Adrenal gland (tissue), 5 donors: ENCODE measurements around the gene ARHGEF12.

Experiments used
- POLR2A ChIP-seq, 2 donors: fragments of 450-650 bp; IDR thresholded peaks; one replicate each; pipeline ENCODE4 v1.6.1; 2017; ENCODE audit warnings: antibody characterized with exemption in 2 of 2, mild to moderate bottlenecking in 2 of 2, moderate library complexity in 1 of 2
- TF ChIP-seq, protein P1 (sequence below), 6 experiments: fragments of 450-650 bp in 4 of 6; fragments of 200-600 bp in 2 of 6; sonication (generic) in 1 of 6; IDR thresholded peaks; 1 replicate in 5 of 6; 2 replicates in 1 of 6; pipeline versions ENCODE4 v1.5.1 to v1.8.0; 2016 to 2021; ENCODE audit warnings: antibody characterized with exemption in 6 of 6, mild to moderate bottlenecking in 2 of 6, moderate library complexity in 1 of 6
- donor health status: DM: no; HTN: no; CAD: no.

DNA sequence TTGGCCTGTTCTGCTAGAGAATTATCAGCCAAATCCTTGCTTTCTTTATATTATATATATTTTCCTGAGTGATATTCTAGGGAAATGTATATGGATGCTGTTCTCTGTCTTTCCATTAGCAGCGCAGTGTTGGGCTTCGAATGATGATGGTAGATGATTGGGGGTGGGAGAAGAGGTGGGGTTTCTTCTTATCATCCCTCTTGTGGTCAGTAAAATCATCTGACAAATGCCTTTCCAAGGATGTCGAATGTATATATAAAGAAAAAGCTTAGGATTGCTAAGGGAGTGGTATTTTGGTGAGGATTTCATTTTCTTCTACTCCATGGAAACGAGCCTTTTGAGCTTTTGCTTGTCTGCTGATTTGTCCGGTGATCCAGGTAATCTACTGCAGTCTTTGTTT, 48.9 kb downstream of the ARHGEF12 start:
- TF ChIP-seq POLR2A (IDR thresholded peaks at IDR 0.05) = no peak
- TF ChIP-seq, protein P1, sequence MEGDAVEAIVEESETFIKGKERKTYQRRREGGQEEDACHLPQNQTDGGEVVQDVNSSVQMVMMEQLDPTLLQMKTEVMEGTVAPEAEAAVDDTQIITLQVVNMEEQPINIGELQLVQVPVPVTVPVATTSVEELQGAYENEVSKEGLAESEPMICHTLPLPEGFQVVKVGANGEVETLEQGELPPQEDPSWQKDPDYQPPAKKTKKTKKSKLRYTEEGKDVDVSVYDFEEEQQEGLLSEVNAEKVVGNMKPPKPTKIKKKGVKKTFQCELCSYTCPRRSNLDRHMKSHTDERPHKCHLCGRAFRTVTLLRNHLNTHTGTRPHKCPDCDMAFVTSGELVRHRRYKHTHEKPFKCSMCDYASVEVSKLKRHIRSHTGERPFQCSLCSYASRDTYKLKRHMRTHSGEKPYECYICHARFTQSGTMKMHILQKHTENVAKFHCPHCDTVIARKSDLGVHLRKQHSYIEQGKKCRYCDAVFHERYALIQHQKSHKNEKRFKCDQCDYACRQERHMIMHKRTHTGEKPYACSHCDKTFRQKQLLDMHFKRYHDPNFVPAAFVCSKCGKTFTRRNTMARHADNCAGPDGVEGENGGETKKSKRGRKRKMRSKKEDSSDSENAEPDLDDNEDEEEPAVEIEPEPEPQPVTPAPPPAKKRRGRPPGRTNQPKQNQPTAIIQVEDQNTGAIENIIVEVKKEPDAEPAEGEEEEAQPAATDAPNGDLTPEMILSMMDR (IDR thresholded peaks at IDR 0.05) = no peak
